ENCODE results near the gene CTNNA2. TPM values are rescaled to one million over a fixed set of nuclear protein-coding genes. Genes with fewer than 3 reads are reported as not detected.
"Not testable (repeated sequence)": the region's sequence is repeated elsewhere in the genome, so short reads cannot be mapped to it uniquely, and the experiment has no call there.

Gene CTNNA2
- total RNA-seq, 2 donors from 2014 or later: 0.17 to 0.88 TPM

DNA sequence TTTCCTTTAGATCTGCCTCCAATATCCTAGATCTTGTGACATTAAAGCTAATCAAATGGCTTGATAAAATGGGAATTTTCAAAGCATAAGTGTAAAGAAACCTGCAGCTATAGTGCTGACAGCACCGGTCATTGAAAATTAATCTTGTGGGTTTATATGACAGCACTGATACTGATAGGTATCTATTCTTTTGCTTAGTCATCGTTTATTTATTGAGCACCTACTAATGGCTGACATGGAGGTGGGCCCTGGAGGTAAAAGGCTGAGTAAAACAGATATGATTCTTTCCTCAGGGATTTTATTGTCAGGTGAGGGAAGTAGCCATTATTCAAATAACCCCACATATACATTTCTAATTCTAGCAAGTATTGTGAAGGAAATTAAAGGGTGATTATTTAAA, 509.2 kb downstream of the CTNNA2 start:
- DNase-seq: no peak
- no peaks in the 10 kb centered on the region for H3K27me3 ChIP-seq
- H3K4me1 ChIP-seq: no peaks in the 10 kb centered on the region
- H3K9ac ChIP-seq (ENCODE audit: low read depth in 2 of 2, low read length in 2 of 2): no peak overlapping the region
- no peak for TF ChIP-seq CTCF (IDR thresholded peaks at IDR 0.05)
- H3K27ac ChIP-seq: no peak overlapping the region
- H3K36me3 ChIP-seq: no peaks in the 10 kb centered on the region
- intact Hi-C loops (cut with DNase I): no loop called here
- H3K4me3 ChIP-seq: no peak overlapping the region
- H3K9me3 ChIP-seq: no peaks in the 10 kb centered on the region

GRCh38 chr2:80026040-80026729, 513.3 kb downstream of the CTNNA2 start:
- no peak overlapping the region for H3K9ac ChIP-seq (ENCODE audit: low read depth in 2 of 2, low read length in 2 of 2)
- no peaks in the 10 kb centered on the region for H3K9me3 ChIP-seq
- intact Hi-C loops (cut with DNase I): no loop called here
- no peak for TF ChIP-seq CTCF (IDR thresholded peaks at IDR 0.05)
- no peak for DNase-seq
- no peaks in the 10 kb centered on the region for H3K4me1 ChIP-seq
- H3K27ac ChIP-seq: no peak overlapping the region
- H3K4me3 ChIP-seq: no peak overlapping the region
- no peaks in the 10 kb centered on the region for H3K36me3 ChIP-seq
- no peaks in the 10 kb centered on the region for H3K27me3 ChIP-seq

GRCh38 chr2:80028051-80028450, 515.2 kb downstream of the CTNNA2 start:
- Histone ChIP-seq H3K4me1 (no peaks in the 10 kb centered on the region), H3K4me3 (no peak overlapping the region), H3K36me3 (no peaks in the 10 kb centered on the region), H3K27me3 (no peaks in the 10 kb centered on the region), H3K27ac (no peak overlapping the region), H3K9ac (ENCODE audit: low read depth in 2 of 2, low read length in 2 of 2) (no peak overlapping the region), H3K9me3 (no peaks in the 10 kb centered on the region)
- intact Hi-C loops (cut with DNase I): no loop called here
- DNase-seq: no peak
- TF ChIP-seq CTCF (IDR thresholded peaks at IDR 0.05): no peak

GRCh38 chr2:80028584-80028983, 515.7 kb downstream of the CTNNA2 start:
- intact Hi-C loops (cut with DNase I): no loop called here
- Histone ChIP-seq H3K4me3 (no peak overlapping the region), H3K36me3 (no peaks in the 10 kb centered on the region), H3K27me3 (no peaks in the 10 kb centered on the region), H3K27ac (no peak overlapping the region), H3K9ac (ENCODE audit: low read depth in 2 of 2, low read length in 2 of 2) (no peak overlapping the region), H3K4me1 (no peaks in the 10 kb centered on the region), H3K9me3 (no peaks in the 10 kb centered on the region)
- peak; percentile 35 for DNase-seq
- no peak for TF ChIP-seq CTCF (IDR thresholded peaks at IDR 0.05)

DNA sequence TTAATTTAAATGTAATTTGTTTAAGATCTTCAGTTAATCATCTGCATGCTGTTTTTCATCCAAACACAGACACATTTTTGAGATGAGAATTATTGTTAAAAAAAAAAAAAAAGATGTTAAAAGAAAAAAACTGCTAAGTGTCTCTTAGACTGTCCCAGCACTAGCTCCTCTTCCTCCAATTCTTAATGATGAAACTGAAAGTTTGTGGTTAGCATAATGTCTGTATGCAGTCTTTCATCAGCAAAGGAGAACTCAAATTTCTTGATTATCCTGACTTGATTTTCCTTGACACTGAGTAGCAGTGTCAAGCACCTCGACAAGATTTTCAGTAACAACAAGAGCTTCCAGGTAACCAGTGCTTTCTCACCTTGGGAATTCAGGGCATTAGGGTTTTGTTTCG, 517.3 kb downstream of the CTNNA2 start:
- Histone ChIP-seq H3K4me3 (no peak overlapping the region), H3K9ac (ENCODE audit: low read depth in 2 of 2, low read length in 2 of 2) (no peak overlapping the region), H3K27me3 (no peaks in the 10 kb centered on the region), H3K27ac (no peak overlapping the region), H3K4me1 (no peaks in the 10 kb centered on the region), H3K9me3 (no peaks in the 10 kb centered on the region), H3K36me3 (no peaks in the 10 kb centered on the region)
- TF ChIP-seq CTCF (IDR thresholded peaks at IDR 0.05): no peak
- DNase-seq: no peak
- intact Hi-C loops (cut with DNase I): no loop called here

- H3K4me3 ChIP-seq; H3K9ac ChIP-seq (ENCODE audit: low read depth in 2 of 2, low read length in 2 of 2); DNase-seq; H3K36me3 ChIP-seq; H3K9me3 ChIP-seq; intact Hi-C loops (cut with DNase I); H3K27ac ChIP-seq; H3K4me1 ChIP-seq; H3K27me3 ChIP-seq: not testable (repeated sequence)
Measured at GRCh38 chr2:80032684-80033083, 519.8 kb downstream of the CTNNA2 start.

Measured in colonic mucosa (tissue), 4 donors.